Neural progenitor cell (in vitro differentiated cells): ENCODE results near the gene BACE2.

Experiments
- EZH2 ChIP-seq: fragments of 200-600 bp; sonication (generic); IDR thresholded peaks from 2 replicates; pipeline ENCODE4 v1.6.1; 2017; ENCODE audit warnings: antibody characterized with exemption, mild to moderate bottlenecking, moderate library complexity
- EZH2phosphoT487 ChIP-seq: fragments of 200-600 bp; sonication (generic); IDR thresholded peaks from 2 replicates; pipeline ENCODE4 v1.6.1; 2017; ENCODE audit warnings: antibody characterized with exemption
- TF ChIP-seq, protein P1 (sequence below): fragments of 200-600 bp; sonication (generic); IDR thresholded peaks from 2 replicates; pipeline ENCODE4 v1.5.1; 2017; ENCODE audit warnings: antibody characterized with exemption, mild to moderate bottlenecking

DNA sequence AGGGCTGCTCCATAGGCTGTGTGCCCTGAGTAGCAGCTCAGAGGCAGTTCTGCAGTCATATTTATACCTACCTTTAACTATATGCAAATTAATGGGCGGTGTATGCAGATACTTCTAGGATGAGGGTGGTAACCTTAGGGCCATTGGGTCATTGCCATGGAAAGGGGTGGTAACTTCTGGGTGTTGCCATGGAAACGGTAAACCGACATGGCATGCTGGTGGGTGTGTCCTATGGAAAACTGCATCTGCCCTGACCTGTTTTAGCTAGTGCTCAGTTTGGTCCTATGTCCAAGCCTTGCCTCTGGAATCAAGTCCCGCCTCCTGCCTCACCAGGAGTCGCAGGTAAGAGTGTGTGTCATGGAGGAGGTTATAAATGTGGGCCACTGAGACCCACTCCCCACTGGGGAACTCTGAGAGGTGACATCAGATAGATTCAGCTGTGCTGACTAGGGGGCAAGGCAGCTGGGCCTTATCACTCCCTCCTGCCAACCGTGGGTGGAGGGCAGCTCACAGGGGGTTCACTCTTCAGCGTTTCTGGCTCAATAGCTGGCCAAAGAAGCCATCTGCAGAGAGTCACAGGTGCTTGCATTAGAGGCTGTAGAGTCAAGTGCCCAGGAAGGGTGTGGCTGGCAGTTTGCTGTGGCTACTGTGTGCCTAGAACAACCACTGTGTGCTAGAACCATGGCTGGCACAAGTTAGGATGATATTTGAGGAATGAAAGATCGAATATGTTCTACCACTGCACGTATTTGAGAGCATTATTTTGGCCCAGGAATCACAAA is 19.0 kb downstream of the BACE2 start:
- TF ChIP-seq, protein P1, sequence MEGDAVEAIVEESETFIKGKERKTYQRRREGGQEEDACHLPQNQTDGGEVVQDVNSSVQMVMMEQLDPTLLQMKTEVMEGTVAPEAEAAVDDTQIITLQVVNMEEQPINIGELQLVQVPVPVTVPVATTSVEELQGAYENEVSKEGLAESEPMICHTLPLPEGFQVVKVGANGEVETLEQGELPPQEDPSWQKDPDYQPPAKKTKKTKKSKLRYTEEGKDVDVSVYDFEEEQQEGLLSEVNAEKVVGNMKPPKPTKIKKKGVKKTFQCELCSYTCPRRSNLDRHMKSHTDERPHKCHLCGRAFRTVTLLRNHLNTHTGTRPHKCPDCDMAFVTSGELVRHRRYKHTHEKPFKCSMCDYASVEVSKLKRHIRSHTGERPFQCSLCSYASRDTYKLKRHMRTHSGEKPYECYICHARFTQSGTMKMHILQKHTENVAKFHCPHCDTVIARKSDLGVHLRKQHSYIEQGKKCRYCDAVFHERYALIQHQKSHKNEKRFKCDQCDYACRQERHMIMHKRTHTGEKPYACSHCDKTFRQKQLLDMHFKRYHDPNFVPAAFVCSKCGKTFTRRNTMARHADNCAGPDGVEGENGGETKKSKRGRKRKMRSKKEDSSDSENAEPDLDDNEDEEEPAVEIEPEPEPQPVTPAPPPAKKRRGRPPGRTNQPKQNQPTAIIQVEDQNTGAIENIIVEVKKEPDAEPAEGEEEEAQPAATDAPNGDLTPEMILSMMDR = no peak
- no peak for TF ChIP-seq EZH2phosphoT487
- TF ChIP-seq EZH2 = no peak
